CD14-positive monocyte (primary cell): ENCODE measurements around the gene MSI1. TPM values are rescaled to one million over a fixed set of nuclear protein-coding genes. Genes with fewer than 3 reads are reported as not detected.

Source experiments
- DNase-seq, 3 donors: peaks; one replicate each; pipeline ENCODE4 v3.0.0-alpha.2; 2011 to 2022
- H2AFZ ChIP-seq: 2 replicates; pipeline ENCODE4 v1.6.0; 2012; ENCODE audit warnings: mild to moderate bottlenecking, low read depth, low read length, inconsistent platforms; ENCODE audit not compliant: insufficient read depth, poor library complexity, severe bottlenecking
- H3K27ac ChIP-seq, 2 donors: 1 replicate in 1 of 2; 2 replicates in 1 of 2; pipeline ENCODE4 v1.5.1; 2012 to 2013; ENCODE audit warnings: low read length in 2 of 2, control low read depth in 1 of 2, inconsistent platforms in 1 of 2, low read depth in 1 of 2, mild to moderate bottlenecking in 1 of 2
- H3K27me3 ChIP-seq, 2 donors: one replicate each; pipeline versions ENCODE4 v1.6.0 to v1.6.1; 2011 to 2013; ENCODE audit warnings: low read length in 2 of 2; ENCODE audit not compliant: control insufficient read depth in 2 of 2, insufficient read depth in 2 of 2
- H3K36me3 ChIP-seq, 2 donors: replicated peaks in 1 of 2; 1 replicate in 1 of 2; 2 replicates in 1 of 2; pipeline versions ENCODE4 v1.5.1 to v1.6.1; 2012 to 2013; ENCODE audit warnings: low read length in 2 of 2, control low read depth in 1 of 2, inconsistent platforms in 1 of 2, mild to moderate bottlenecking in 1 of 2; ENCODE audit not compliant: insufficient read depth in 2 of 2, control insufficient read depth in 1 of 2
- H3K4me1 ChIP-seq, 2 donors: 1 replicate in 1 of 2; 2 replicates in 1 of 2; pipeline versions ENCODE4 v1.5.1 to v1.6.1; 2012 to 2013; ENCODE audit warnings: low read length in 2 of 2, control low read depth in 1 of 2, inconsistent platforms in 1 of 2, mild to moderate bottlenecking in 1 of 2, moderate library complexity in 1 of 2; ENCODE audit not compliant: insufficient read depth in 2 of 2, control insufficient read depth in 1 of 2
- H3K4me2 ChIP-seq: replicated peaks from 2 replicates; pipeline ENCODE3; 2012; ENCODE audit warnings: low read length, moderate library complexity, mild to moderate bottlenecking; ENCODE audit not compliant: poor library complexity, severe bottlenecking; ENCODE audit errors: extremely low read depth
- H3K4me3 ChIP-seq, 3 experiments: fragments of 200-600 bp in 1 of 3; sonication (generic) in 1 of 3; replicated peaks in 1 of 3; 1 replicate in 2 of 3; 2 replicates in 1 of 3; pipeline ENCODE4 v1.5.1; 2011 to 2013; ENCODE audit warnings: low read length in 3 of 3, mild to moderate bottlenecking in 3 of 3, control low read depth in 2 of 3, low read depth in 2 of 3, inconsistent platforms in 1 of 3, moderate library complexity in 1 of 3
- H3K79me2 ChIP-seq: 2 replicates; pipeline ENCODE4 v1.6.0; 2012; ENCODE audit warnings: mild to moderate bottlenecking, control low read depth, inconsistent platforms, low read length, moderate library complexity; ENCODE audit not compliant: insufficient read depth
- H3K9ac ChIP-seq: 2 replicates; pipeline ENCODE4 v1.6.0; 2017; ENCODE audit warnings: low read length, mild to moderate bottlenecking; ENCODE audit not compliant: insufficient read depth, poor library complexity, severe bottlenecking
- H3K9me3 ChIP-seq, 2 donors: replicated peaks in 1 of 2; 1 replicate in 1 of 2; 2 replicates in 1 of 2; pipeline versions ENCODE4 v1.5.1 to v1.6.1; 2012 to 2013; ENCODE audit warnings: low read length in 2 of 2, control low read depth in 1 of 2; ENCODE audit not compliant: control insufficient read depth in 1 of 2, insufficient read depth in 1 of 2
- H4K20me1 ChIP-seq: 2 replicates; pipeline ENCODE4 v1.6.0; 2012; ENCODE audit warnings: mild to moderate bottlenecking, low read length, control low read depth, moderate library complexity; ENCODE audit not compliant: insufficient read depth
- H3K27ac Mint-ChIP-seq, 7 donors: one replicate each; pipeline ENCODE4 v1.8.0; 2020; ENCODE audit warnings: mild to moderate bottlenecking in 7 of 7, mixed read lengths in 7 of 7, moderate library complexity in 6 of 7, inconsistent platforms in 2 of 7
- H3K27me3 Mint-ChIP-seq, 3 donors: one replicate each; pipeline ENCODE4 v1.8.0; 2021 to 2022; ENCODE audit warnings: low read depth in 3 of 3, mild to moderate bottlenecking in 3 of 3, mixed read lengths in 3 of 3, moderate library complexity in 3 of 3, inconsistent platforms in 1 of 3
- H3K36me3 Mint-ChIP-seq, 2 donors: one replicate each; pipeline ENCODE4 v1.8.0; 2020; ENCODE audit warnings: mixed read lengths in 2 of 2, inconsistent platforms in 1 of 2, mild to moderate bottlenecking in 1 of 2
- H3K4me1 Mint-ChIP-seq: one replicate; pipeline ENCODE4 v1.8.0; 2020; ENCODE audit warnings: mild to moderate bottlenecking, mixed read lengths
- H3K4me3 Mint-ChIP-seq, 2 donors: one replicate each; pipeline ENCODE4 v1.8.0; 2020; ENCODE audit warnings: mild to moderate bottlenecking in 2 of 2, mixed read lengths in 2 of 2, moderate library complexity in 1 of 2
- H3K9me3 Mint-ChIP-seq, 7 donors: one replicate each; pipeline ENCODE4 v1.8.0; 2020 to 2022; ENCODE audit warnings: mixed read lengths in 7 of 7, mild to moderate bottlenecking in 6 of 7, moderate library complexity in 6 of 7, inconsistent platforms in 2 of 7
- WGBS: methylation state at CpG from one replicate; pipeline ENCODE4 v1.1.5; 2013; ENCODE audit warnings: missing lambda C conversion rate; ENCODE audit not compliant: insufficient coverage; 5-methylcytosine and 5-hydroxymethylcytosine counted together
- intact Hi-C, 2 donors: fragments of 100-400 bp; cut with micrococcal nuclease; formaldehyde crosslinking; loops; one replicate each; pipeline versions ENCODE4 v1.15.0 to v1.15.1; 2023
- polyA minus RNA-seq: library from RNA; depleted of rRNA, polyadenylated mRNA; stranded (reverse); fragments of >200 nt; gene quantifications from 2 replicates; pipeline ENCODE4 v1.2.3, GENCODE V29; 2012
- polyA plus RNA-seq, 3 donors: library from polyadenylated mRNA; depleted of rRNA in 1 of 3; unstranded in 2 of 3; stranded (reverse) in 1 of 3; fragments of 300-500 nt in 2 of 3; fragments of >200 nt in 1 of 3; fragmentation: Illumina TruSeq in 2 of 3; gene quantifications; 1 replicate in 2 of 3; 2 replicates in 1 of 3; pipeline ENCODE4 v1.2.3, GENCODE V29; 2012 to 2021
- total RNA-seq, 12 experiments: library from RNA in 1 of 12; stranded (reverse) in 1 of 12; fragments of 120-200 nt in 1 of 12; gene quantifications; one replicate each; pipeline ENCODE4 v1.2.4 and lab custom pipeline; 2013 to 2026; ENCODE audit warnings: mixed read lengths in 6 of 12, inconsistent platforms in 1 of 12
- TF ChIP-seq, protein P1 (sequence below): fragments of 200-600 bp; IDR thresholded peaks from one replicate; pipeline ENCODE4 v1.8.0; 2022; ENCODE audit warnings: antibody characterized with exemption, mild to moderate bottlenecking

MSI1 gene
- not detected for total RNA-seq (2013)
- not detected for polyA plus RNA-seq
- not detected in 2 replicates for polyA minus RNA-seq
- 0 to 8.3 (median 0) reads per million in 11 experiments for total RNA-seq (lab: John Stamatoyannopoulos, UW)

GRCh38 chr12:120368789-120369602, at the start of gene MSI1:
Gene MSI1, minus strand, starts transcription at chr12:120369164. Its CDS starts 73 bp downstream, at chr12:120369091.
- Histone ChIP-seq H3K9ac (no peak within 1 kb of the TSS), H3K4me3 (no peak within 1 kb of the TSS)
- intact Hi-C loops = no loop called here

DNA sequence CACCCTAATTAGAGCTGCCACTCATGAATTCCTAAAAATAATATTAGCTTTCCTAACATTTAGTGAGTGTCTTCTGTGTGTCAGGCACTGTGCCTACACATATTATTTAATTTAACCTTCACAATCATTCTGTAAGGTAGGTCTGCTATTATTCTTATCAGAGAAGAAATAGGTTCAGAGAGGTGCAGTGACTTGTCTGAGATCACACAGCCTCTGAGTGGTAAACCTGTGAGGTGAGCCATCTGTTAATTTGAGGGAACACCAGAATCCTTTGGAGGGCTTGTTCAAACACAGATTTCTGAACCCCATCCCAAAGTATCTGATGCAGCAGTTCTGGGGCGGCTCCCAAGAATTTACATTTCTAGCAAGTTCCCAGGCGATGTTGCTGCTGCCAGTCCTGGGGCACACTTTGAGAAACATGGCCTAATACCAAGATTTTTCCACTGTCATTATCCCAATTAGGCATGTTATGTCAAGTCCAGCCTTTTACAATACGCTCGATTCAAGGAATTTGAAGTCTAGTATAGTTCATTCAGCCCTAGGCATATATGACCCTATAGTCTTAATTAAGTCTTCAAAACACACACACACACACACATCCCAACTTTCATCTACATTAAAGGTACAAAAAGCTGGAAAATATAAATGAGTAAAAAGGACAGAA, 49.1 kb upstream of the MSI1 start:
- Mint-ChIP-seq H3K9me3 (peaks cover 0 to 2% (median 0%) of the 10 kb centered on the region in 7 donors), H3K27me3 (peaks cover 2 to 16% (median 7%) of the 10 kb centered on the region in 3 donors), H3K4me1 (no peaks in the 10 kb centered on the region), H3K36me3 (no peaks in the 10 kb centered on the region), H3K4me3 (no peak overlapping the region), H3K27ac (no peak overlapping the region)
- H3K9ac ChIP-seq = no peak overlapping the region
- no peaks in the 10 kb centered on the region for H3K4me1 ChIP-seq
- H3K79me2 ChIP-seq = no peaks in the 10 kb centered on the region
- H3K36me3 ChIP-seq = no peaks in the 10 kb centered on the region
- H3K27me3 ChIP-seq = no peaks in the 10 kb centered on the region
- H3K9me3 ChIP-seq = no peaks in the 10 kb centered on the region
- no peak overlapping the region for H3K27ac ChIP-seq
- no peak overlapping the region for H2AFZ ChIP-seq
- no peak for DNase-seq
- no peaks in the 10 kb centered on the region for H4K20me1 ChIP-seq
- WGBS = no CpG with 5 or more reads among the region's 4 CpGs
- H3K4me2 ChIP-seq = no peak overlapping the region
- H3K4me3 ChIP-seq = no peak overlapping the region
- intact Hi-C loops = no loop called here
- TF ChIP-seq, protein P1, sequence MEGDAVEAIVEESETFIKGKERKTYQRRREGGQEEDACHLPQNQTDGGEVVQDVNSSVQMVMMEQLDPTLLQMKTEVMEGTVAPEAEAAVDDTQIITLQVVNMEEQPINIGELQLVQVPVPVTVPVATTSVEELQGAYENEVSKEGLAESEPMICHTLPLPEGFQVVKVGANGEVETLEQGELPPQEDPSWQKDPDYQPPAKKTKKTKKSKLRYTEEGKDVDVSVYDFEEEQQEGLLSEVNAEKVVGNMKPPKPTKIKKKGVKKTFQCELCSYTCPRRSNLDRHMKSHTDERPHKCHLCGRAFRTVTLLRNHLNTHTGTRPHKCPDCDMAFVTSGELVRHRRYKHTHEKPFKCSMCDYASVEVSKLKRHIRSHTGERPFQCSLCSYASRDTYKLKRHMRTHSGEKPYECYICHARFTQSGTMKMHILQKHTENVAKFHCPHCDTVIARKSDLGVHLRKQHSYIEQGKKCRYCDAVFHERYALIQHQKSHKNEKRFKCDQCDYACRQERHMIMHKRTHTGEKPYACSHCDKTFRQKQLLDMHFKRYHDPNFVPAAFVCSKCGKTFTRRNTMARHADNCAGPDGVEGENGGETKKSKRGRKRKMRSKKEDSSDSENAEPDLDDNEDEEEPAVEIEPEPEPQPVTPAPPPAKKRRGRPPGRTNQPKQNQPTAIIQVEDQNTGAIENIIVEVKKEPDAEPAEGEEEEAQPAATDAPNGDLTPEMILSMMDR = no peak

More at GRCh38 chr12:120368789-120369602, at the start of gene MSI1:
- H3K79me2 ChIP-seq = no peaks in the 10 kb centered on the region
- H3K27ac ChIP-seq = no peak within 1 kb of the TSS
- Mint-ChIP-seq H3K4me1 (peaks cover 7% of the 10 kb centered on the region), H3K27ac (peak within 1 kb of the TSS in 1 of 7 donors; percentile 38), H3K36me3 (peaks cover 4 to 7% of the 10 kb centered on the region in 2 donors), H3K4me3 (peak within 1 kb of the TSS; percentile 52 to 75), H3K9me3 (peaks cover 0 to 16% (median 9%) of the 10 kb centered on the region in 7 donors), H3K27me3 (peaks cover 71 to 89% (median 77%) of the 10 kb centered on the region in 3 donors)
- H3K4me1 ChIP-seq = peaks cover 0 to 4% of the 10 kb centered on the region in 2 donors
- no peaks in the 10 kb centered on the region for H4K20me1 ChIP-seq
- TF ChIP-seq, protein P1 = no peak
- peaks cover 0 to 26% of the 10 kb centered on the region in 2 donors for H3K9me3 ChIP-seq
- H2AFZ ChIP-seq = no peak within 1 kb of the TSS
- under 1% methylated on average over 119 of the region's 119 CpGs for WGBS
- H3K4me2 ChIP-seq = peak within 1 kb of the TSS; percentile 4
- H3K27me3 ChIP-seq = peaks cover 52 to 73% of the 10 kb centered on the region in 2 donors
- no peak for DNase-seq
- H3K36me3 ChIP-seq = no peaks in the 10 kb centered on the region
